ENCODE measurements around the gene ODC1. TPM values are rescaled to one million over a fixed set of nuclear protein-coding genes. Genes with fewer than 3 reads are reported as not detected.

The ODC1 gene
- polyA plus RNA-seq, 1 donor (not counting 4 experiments of a cell fraction or from before 2014, with no cell fraction given), result 637 TPM

- Histone ChIP-seq H3K4me1 (ENCODE audit: control insufficient read depth, extremely low read depth, insufficient read depth, low read length) (no peaks in the 10 kb centered on the region), H4K20me1 (ENCODE audit: control insufficient read depth, extremely low read depth, insufficient read depth, low read length) (peaks cover 13% of the 10 kb centered on the region), H2AFZ (ENCODE audit: control insufficient read depth, low read length) (no peak overlapping the region), H3K9me1 (ENCODE audit: control insufficient read depth, extremely low read depth, insufficient read depth, low read length) (no peaks in the 10 kb centered on the region), H3K36me3 (ENCODE audit: control insufficient read depth in 2 of 2, extremely low read depth in 1 of 2, insufficient read depth in 2 of 2, low read length in 2 of 2) (peaks cover 33 to 58% of the 10 kb centered on the region in 2 experiments), H3K79me2 (ENCODE audit: control insufficient read depth, insufficient read depth, low read length) (no peaks in the 10 kb centered on the region), H3K27me3 (ENCODE audit: control insufficient read depth, extremely low read depth, insufficient read depth, low read length) (no peaks in the 10 kb centered on the region), H3K9ac (ENCODE audit: control insufficient read depth, extremely low read depth, insufficient read depth, low read length) (no peak overlapping the region), H3K27ac (ENCODE audit: control insufficient read depth, insufficient read depth, low read length) (no peak overlapping the region), H3K4me2 (ENCODE audit: control insufficient read depth, extremely low read depth, insufficient read depth, low read depth, low read length) (no peak overlapping the region), H3K4me3 (ENCODE audit: control insufficient read depth in 2 of 3, extremely low read depth in 1 of 3, insufficient read depth in 2 of 3, low read depth in 1 of 3, low read length in 3 of 3) (no peak overlapping the region), H3K9me3 (ENCODE audit: control insufficient read depth, low read depth, low read length) (no peaks in the 10 kb centered on the region)
- no peak for TF ChIP-seq CTCF (optimal IDR thresholded peaks at IDR 0.05 in 1 of 3, IDR thresholded peaks at IDR 0.05 in 1 of 3, conservative IDR thresholded peaks at IDR 0.05 in 1 of 3; ENCODE audit: extremely low read depth in 1 of 3, insufficient read depth in 2 of 3, low read length in 3 of 3)
- TF ChIP-seq EZH2 (IDR thresholded peaks at IDR 0.05; ENCODE audit: low read length), result no peak
- dilution Hi-C loops (cut with MboI; ENCODE audit: extremely low pct_ligation_motif_present, low sequenced_read_pairs), result no loop called here
- no peak for DNase-seq (ENCODE audit: low read depth, low spot score)
- FAIRE-seq, result no peak
These were observed 8.2 kb downstream of the ODC1 start for GRCh38 chr2:10439971-10440370.

DNA sequence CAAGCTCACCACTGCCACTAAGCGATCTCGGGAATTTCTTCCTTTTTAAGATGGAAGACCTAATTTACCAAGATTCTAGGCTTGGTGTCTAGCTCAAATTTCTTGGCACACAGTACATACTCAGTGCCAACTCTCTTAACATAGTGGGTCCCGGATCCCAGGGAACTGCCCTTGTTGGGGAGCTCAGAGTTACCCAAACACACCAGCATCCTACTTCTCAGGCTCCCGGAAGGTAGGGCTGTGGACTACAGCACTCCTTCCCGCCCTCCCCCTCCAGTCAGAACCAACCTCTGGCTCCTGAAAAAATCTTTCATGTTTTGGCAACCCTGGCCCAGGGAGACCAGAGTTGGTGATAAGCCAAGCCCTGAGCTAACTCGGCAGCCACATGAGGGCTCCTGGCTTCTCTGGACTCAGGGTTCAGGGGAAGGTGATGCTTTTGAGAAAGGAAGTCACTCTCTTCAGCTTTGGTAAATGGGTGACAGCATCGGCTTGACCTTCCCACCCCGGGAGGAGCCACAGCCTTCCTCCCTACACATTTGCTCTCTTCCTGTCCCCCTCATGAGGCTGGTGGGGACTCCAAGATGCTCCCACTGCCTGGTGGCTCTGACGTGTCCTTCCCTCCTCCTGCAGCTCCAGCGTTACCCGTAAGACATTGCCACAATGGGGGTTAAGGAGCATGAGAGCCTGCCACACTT lies 8.8 kb downstream of the ODC1 start:
- Histone ChIP-seq H3K27ac (ENCODE audit: control insufficient read depth, insufficient read depth, low read length) (no peak overlapping the region), H3K79me2 (ENCODE audit: control insufficient read depth, insufficient read depth, low read length) (no peaks in the 10 kb centered on the region), H3K36me3 (ENCODE audit: control insufficient read depth in 2 of 2, extremely low read depth in 1 of 2, insufficient read depth in 2 of 2, low read length in 2 of 2) (peaks cover 28 to 52% of the 10 kb centered on the region in 2 experiments), H3K9me3 (ENCODE audit: control insufficient read depth, low read depth, low read length) (no peaks in the 10 kb centered on the region), H3K9me1 (ENCODE audit: control insufficient read depth, extremely low read depth, insufficient read depth, low read length) (no peaks in the 10 kb centered on the region), H3K9ac (ENCODE audit: control insufficient read depth, extremely low read depth, insufficient read depth, low read length) (no peak overlapping the region), H4K20me1 (ENCODE audit: control insufficient read depth, extremely low read depth, insufficient read depth, low read length) (peaks cover 7% of the 10 kb centered on the region), H3K4me1 (ENCODE audit: control insufficient read depth, extremely low read depth, insufficient read depth, low read length) (no peaks in the 10 kb centered on the region), H3K4me3 (ENCODE audit: control insufficient read depth in 2 of 3, extremely low read depth in 1 of 3, insufficient read depth in 2 of 3, low read depth in 1 of 3, low read length in 3 of 3) (no peak overlapping the region), H3K4me2 (ENCODE audit: control insufficient read depth, extremely low read depth, insufficient read depth, low read depth, low read length) (no peak overlapping the region), H3K27me3 (ENCODE audit: control insufficient read depth, extremely low read depth, insufficient read depth, low read length) (no peaks in the 10 kb centered on the region), H2AFZ (ENCODE audit: control insufficient read depth, low read length) (no peak overlapping the region)
- no peak for FAIRE-seq
- TF ChIP-seq CTCF (optimal IDR thresholded peaks at IDR 0.05 in 1 of 3, IDR thresholded peaks at IDR 0.05 in 1 of 3, conservative IDR thresholded peaks at IDR 0.05 in 1 of 3; ENCODE audit: extremely low read depth in 1 of 3, insufficient read depth in 2 of 3, low read length in 3 of 3), result peak in 1 of 3 experiments; percentile 7
- no peak for TF ChIP-seq EZH2 (IDR thresholded peaks at IDR 0.05; ENCODE audit: low read length)
- no peak for DNase-seq (ENCODE audit: low read depth, low spot score)
- dilution Hi-C loops (cut with MboI; ENCODE audit: extremely low pct_ligation_motif_present, low sequenced_read_pairs), result no loop called here
